K562 (cell line): ENCODE measurements around the gene DCAF11. TPM values are rescaled to one million over a fixed set of nuclear protein-coding genes. Genes with fewer than 3 reads are reported as not detected.

Experiments used
- ATAC-seq: fragments of 200-7000 bp; cut with Tn5 transposase; 3 replicates; pipeline ENCODE4 v1.9.1; 2020; ENCODE audit warnings: moderate library complexity
- BruUV-seq: library from RNA; stranded (reverse); fragments of 400-500 nt; replicated peaks from 2 replicates; lab custom pipeline; 2021; lab: Mats Ljungman, UMichigan
- CTCF ChIA-PET: fragments of 300-600 bp; formaldehyde crosslinking; extraction: SDS; loops from one replicate; lab custom pipeline; 2021; ENCODE audit warnings: low intra/inter-chr PET ratio; lab: Yijun Ruan, JAX
- POLR2A ChIA-PET: fragments of 300-600, 350-650 bp; sonication (Branson Sonifier 250); formaldehyde crosslinking; extraction: SDS; loops from one replicate; lab custom pipeline; 2021; ENCODE audit warnings: antibody characterized with exemption, inconsistent platforms; lab: Yijun Ruan, JAX
- DNase-seq, 4 experiments: peaks; one replicate each; pipeline versions ENCODE4 v3.0.0 to v3.0.0-alpha.2; 2011 to 2018; ENCODE audit warnings: low spot score in 3 of 4, mixed read lengths in 3 of 4; ENCODE audit errors: extremely low read depth in 1 of 4
- FAIRE-seq: peaks from 2 replicates; lab custom pipeline; 2011; peaks lifted over from hg19 to GRCh38; lab: Jason Lieb, UNC
- H2AFZ ChIP-seq: 2 replicates; pipeline ENCODE4 v1.6.0; 2011; ENCODE audit warnings: low read depth, low read length, control low read depth, inconsistent platforms
- H3K27ac ChIP-seq: fragments of 200-600 bp; 3 replicates; pipeline ENCODE4 v1.8.0; 2011; ENCODE audit warnings: low read depth, mild to moderate bottlenecking, control low read depth, inconsistent platforms, low read length, moderate library complexity, mixed read lengths; ENCODE audit errors: extremely low read depth
- H3K27me3 ChIP-seq, 2 experiments: fragments of 300-600 bp in 1 of 2; 2 replicates in 1 of 2; 3 replicates in 1 of 2; pipeline versions ENCODE4 v1.6.0 to v1.8.0; 2011; ENCODE audit warnings: inconsistent platforms in 2 of 2, low read length in 2 of 2, mild to moderate bottlenecking in 1 of 2, mixed read lengths in 1 of 2, moderate library complexity in 1 of 2; ENCODE audit not compliant: control insufficient read depth in 2 of 2, insufficient read depth in 2 of 2
- H3K36me3 ChIP-seq: fragments of 300-600 bp; 3 replicates; pipeline ENCODE4 v1.8.0; 2011; ENCODE audit warnings: mild to moderate bottlenecking, low read length, inconsistent platforms; ENCODE audit not compliant: control insufficient read depth, insufficient read depth
- H3K4me1 ChIP-seq, 2 experiments: fragments of 200-600 bp in 1 of 2; replicated peaks in 1 of 2; 2 replicates in 1 of 2; 3 replicates in 1 of 2; pipeline versions ENCODE4 v1.5.1 to v1.8.0; 2011; ENCODE audit warnings: inconsistent platforms in 2 of 2, low read length in 2 of 2, mild to moderate bottlenecking in 1 of 2, mixed read lengths in 1 of 2, moderate library complexity in 1 of 2; ENCODE audit not compliant: control insufficient read depth in 2 of 2, insufficient read depth in 2 of 2
- H3K4me2 ChIP-seq: 2 replicates; pipeline ENCODE4 v1.6.1; 2011; ENCODE audit warnings: low read length, control low read depth, inconsistent platforms, mixed read lengths; ENCODE audit not compliant: insufficient read depth
- H3K4me3 ChIP-seq: fragments of 200-600 bp; sonication (generic), shearing (Covaris generic); 2 replicates; pipeline ENCODE4 v1.5.1; 2016; ENCODE audit warnings: control low read depth, inconsistent platforms
- H3K79me2 ChIP-seq: fragments of 200-600 bp; 3 replicates; pipeline ENCODE4 v1.8.0; 2011; ENCODE audit warnings: low read length, inconsistent platforms; ENCODE audit not compliant: control insufficient read depth, insufficient read depth
- H3K9ac ChIP-seq, 2 experiments: 2 replicates each; pipeline versions ENCODE4 v1.6.0 to v1.6.1; 2011; ENCODE audit warnings: low read depth in 2 of 2, low read length in 2 of 2, control low read depth in 1 of 2, inconsistent platforms in 1 of 2, mild to moderate bottlenecking in 1 of 2, mixed read lengths in 1 of 2; ENCODE audit not compliant: insufficient read depth in 1 of 2
- H3K9me1 ChIP-seq: one replicate; pipeline ENCODE4 v1.6.0; 2011; ENCODE audit warnings: inconsistent platforms, mild to moderate bottlenecking, low read length, moderate library complexity; ENCODE audit not compliant: control insufficient read depth, insufficient read depth
- H3K9me3 ChIP-seq: replicated peaks from 2 replicates; pipeline ENCODE4 v1.5.1; 2011; ENCODE audit warnings: low read depth, low read length, inconsistent platforms; ENCODE audit not compliant: control insufficient read depth, insufficient read depth
- H4K20me1 ChIP-seq: replicated peaks from 2 replicates; pipeline ENCODE4 v1.6.1; 2011; ENCODE audit warnings: low read length, inconsistent platforms, mixed read lengths; ENCODE audit not compliant: control insufficient read depth, insufficient read depth
- BCOR ChIP-seq: fragments of 450-650 bp; IDR thresholded peaks from 2 replicates; pipeline ENCODE4 v1.6.1; 2016
- EP400 ChIP-seq: fragments of 450-650 bp; IDR thresholded peaks from 2 replicates; pipeline ENCODE4 v1.6.1; 2017; ENCODE audit warnings: antibody characterized with exemption, mild to moderate bottlenecking, moderate library complexity
- FUS ChIP-seq: fragments of 200-400 bp; formaldehyde crosslinking; optimal IDR thresholded peaks from 2 replicates; pipeline ENCODE3; 2017; ENCODE audit warnings: low read depth, low read length
- KDM1A ChIP-seq, 2 experiments: fragments of 450-650 bp; IDR thresholded peaks; 2 replicates each; pipeline ENCODE4 v1.6.1; 2016; ENCODE audit warnings: mild to moderate bottlenecking in 2 of 2
- KDM5B ChIP-seq: fragments of 200-600 bp; sonication (generic); IDR thresholded peaks from 2 replicates; pipeline ENCODE4 v1.6.1; 2012; ENCODE audit warnings: low read depth, mild to moderate bottlenecking, moderate library complexity, low read length, control low read depth, inconsistent platforms; ENCODE audit not compliant: insufficient replicate concordance
- KLF1 ChIP-seq: fragments of 450-650 bp; IDR thresholded peaks from 2 replicates; pipeline ENCODE4 v1.6.1; 2016; ENCODE audit warnings: missing genetic modification characterization, missing compliant biosample characterization
- LCOR ChIP-seq: sonication (generic); formaldehyde crosslinking; IDR thresholded peaks from 2 replicates; pipeline ENCODE4 v1.8.0; 2022; ENCODE audit warnings: mild to moderate bottlenecking, missing genetic modification reagents
- PHF8 ChIP-seq: fragments of 200-600 bp; sonication (generic); IDR thresholded peaks from 2 replicates; pipeline ENCODE4 v1.6.1; 2012; ENCODE audit warnings: mixed run types, mild to moderate bottlenecking, inconsistent platforms, low read length, moderate library complexity, borderline replicate concordance
- SP1 ChIP-seq: sonication (generic); formaldehyde crosslinking; IDR thresholded peaks from 2 replicates; pipeline ENCODE4 v1.8.1; 2022; ENCODE audit warnings: mild to moderate bottlenecking, missing genetic modification reagents
- ZEB2 ChIP-seq: fragments of 450-650 bp; IDR thresholded peaks from 2 replicates; pipeline ENCODE4 v1.6.1; 2016
- ZNF274 ChIP-seq: IDR thresholded peaks from 2 replicates; pipeline ENCODE4 v1.6.1; 2011; ENCODE audit warnings: low read depth, mild to moderate bottlenecking, low read length, moderate library complexity, borderline replicate concordance
- ZNF589 ChIP-seq: fragments of 200-800 bp; sonication (Bioruptor generic); IDR thresholded peaks from 2 replicates; pipeline ENCODE4 v1.6.1; 2016; ENCODE audit warnings: low read depth, missing genetic modification characterization, missing compliant biosample characterization
- ZNF778 ChIP-seq: fragments of 450-650 bp; formaldehyde crosslinking; IDR thresholded peaks from 2 replicates; pipeline ENCODE4 v1.4.0; 2020; ENCODE audit warnings: mild to moderate bottlenecking, moderate library complexity
- WGBS: fragments of 100-300 bp; shearing (Covaris generic); methylation state at CpG from one replicate; pipeline ENCODE4 v1.1.6; 2016; ENCODE audit warnings: low coverage, mixed read lengths; ENCODE audit not compliant: insufficient coverage; ENCODE audit errors: missing lambda C conversion rate; 5-methylcytosine and 5-hydroxymethylcytosine counted together
- in situ Hi-C: fragments of 300-500 bp; cut with MboI; formaldehyde crosslinking; loops from 4 replicates; pipeline ENCODE4 v1.15.0; 2018; ENCODE audit warnings: inconsistent platforms, mixed read lengths
- intact Hi-C: fragments of 100-400 bp; cut with micrococcal nuclease; formaldehyde crosslinking; loops from 2 replicates; pipeline ENCODE4 v1.14.2; 2022
- polyA plus RNA-seq, 8 experiments: library from polyadenylated mRNA; depleted of rRNA in 4 of 8; stranded (reverse) in 5 of 8; unstranded in 3 of 8; fragments of >200 nt; fragmentation: Nextera tagmentation in 2 of 8; fragmentation: Illumina TruSeq in 1 of 8; extraction: Ambion mirVana in 2 of 8; extraction: Trizol in 1 of 8; gene quantifications; 2 replicates each; pipeline versions ENCODE4 v1.2.1 to v1.2.3, GENCODE V29; 2011 to 2014; ENCODE audit warnings: inconsistent platforms in 1 of 8, missing spikeins in 1 of 8
- total RNA-seq, 7 experiments: library from RNA; depleted of rRNA in 6 of 7; stranded (reverse); fragments of >200 nt in 6 of 7; fragmentation: Illumina TruSeq in 2 of 7; extraction: Trizol in 2 of 7; gene quantifications; 2 replicates each; pipeline versions ENCODE4 v1.2.1 to v1.2.3, GENCODE V29; 2011 to 2021; ENCODE audit warnings: low replicate concordance in 1 of 7

Gene DCAF11
- total and polyA plus RNA-seq, 9 of the 15 experiments (the other 6 are each of a cell fraction or from before 2014, with no cell fraction given), result 8.5 to 46.2 (median 36.4) TPM

- FAIRE-seq, result no peak
Observed at GRCh38 chr14:24133735-24134134, 19.2 kb downstream of the DCAF11 start.

GRCh38 chr14:24135584-24135833 lies 20.9 kb downstream of the DCAF11 start:
- H2AFZ ChIP-seq, result peak overlapping the region; percentile 87
- DNase-seq, result no peak
- POLR2A ChIA-PET, result interaction anchor here (0.8 to 1.6 kb wide), 5 partner anchors 10 to 41 kb away, joined by 3 to 15 read pairs (median 4); partner anchors contain the start of genes DCAF11, NRL and PCK2
- H3K9me3 ChIP-seq, result no peaks in the 10 kb centered on the region
- peak overlapping the region; percentile 92 for H3K4me3 ChIP-seq
- peaks cover 24% of the 10 kb centered on the region for H3K36me3 ChIP-seq
- BruUV-seq, result no TSS peak
- peaks cover 7 to 29% of the 10 kb centered on the region in 2 experiments; a peak in 4 of 5 replicates for H3K4me1 ChIP-seq
- FAIRE-seq, result no peak
- in situ Hi-C loops (no loop called here), intact Hi-C loops (no loop called here)
- H3K9me1 ChIP-seq, result no peaks in the 10 kb centered on the region
- peaks cover 12% of the 10 kb centered on the region for H3K79me2 ChIP-seq
- TF ChIP-seq ZNF778 (CRISPR knock-in tag), result no peak
- TF ChIP-seq FUS, result no peak
- TF ChIP-seq KDM1A (IDR thresholded peaks at IDR 0.05), result peak in 1 of 2 experiments; percentile 35; a peak in 1 of 4 replicates
- TF ChIP-seq SP1 (CRISPR knock-in tag), result no peak
- TF ChIP-seq LCOR (CRISPR knock-in tag), result no peak
- TF ChIP-seq KDM5B, result peak; percentile 34
- TF ChIP-seq EP400, result peak; percentile 23; the same call in 1 of the 2 replicates
- TF ChIP-seq ZEB2, result 0 out of 2 replicates have a peak, but pooled peaks have one; percentile 38
- 0 out of 2 replicates have a peak, but pooled peaks have one; percentile 4 for TF ChIP-seq BCOR
- H3K27me3 ChIP-seq, result no peaks in the 10 kb centered on the region
- peak overlapping the region; percentile 30; the same call in 2 of the 3 replicates for H3K27ac ChIP-seq
- peak overlapping the region; percentile 84 for H3K4me2 ChIP-seq
- 19% methylated on average over 7 of the region's 9 CpGs for WGBS
- CTCF ChIA-PET, result no interaction called here
- no peak for ATAC-seq
- H4K20me1 ChIP-seq, result no peaks in the 10 kb centered on the region; the same call in 1 of the 2 replicates
- peak overlapping the region; percentile 53 to 90 for H3K9ac ChIP-seq

More at GRCh38 chr14:24133735-24134134, 19.2 kb downstream of the DCAF11 start:
- no TSS peak for BruUV-seq
- Histone ChIP-seq H3K9me3 (no peaks in the 10 kb centered on the region), H3K9ac (no peak overlapping the region), H3K4me2 (no peak overlapping the region), H2AFZ (no peak overlapping the region), H3K4me3 (no peak overlapping the region), H3K27me3 (no peaks in the 10 kb centered on the region), H4K20me1 (no peaks in the 10 kb centered on the region; the same call in 1 of the 2 replicates), H3K9me1 (no peaks in the 10 kb centered on the region), H3K36me3 (peaks cover 15% of the 10 kb centered on the region), H3K27ac (no peak overlapping the region), H3K79me2 (peaks cover 4% of the 10 kb centered on the region; the same call in 2 of the 3 replicates), H3K4me1 (peaks cover 7 to 29% of the 10 kb centered on the region in 2 experiments; a peak in 4 of 5 replicates)
- ChIA-PET POLR2A (interaction anchor here (0.7 kb wide), 1 partner anchor 1112 kb away, joined by 3 read pairs; no protein-coding TSS in a partner anchor), CTCF (no interaction called here)
- TF ChIP-seq KLF1 (tag) (no peak), ZNF274 (no peak), PHF8 (no peak), ZNF589 (CRISPR knock-in tag) (no peak), KDM1A (IDR thresholded peaks at IDR 0.05) (0 out of 4 replicates have a peak, but pooled peaks of 1 of the 2 experiments have one; percentile 23)
- in situ Hi-C loops, result no loop called here
- intact Hi-C loops, result no loop called here
- WGBS, result 90% methylated on average over 1 of the region's 1 CpG
- no peak for ATAC-seq
- no peak for DNase-seq
